ENCODE data around the gene KCP.

KCP gene

GRCh38 chr7:128888039-128888755 lies 22.3 kb downstream of the KCP start:
- no peak for DNase-seq (ENCODE audit: extremely low spot score)
- ChIA-PET CTCF (no interaction called here), POLR2A (no interaction called here)
- TF ChIP-seq CTCF (IDR thresholded peaks at IDR 0.05; ENCODE audit: control extremely low read depth, extremely low read depth, low read depth, missing control alignments): no peak

GRCh38 chr7:128887169-128888038 lies 23.1 kb downstream of the KCP start:
- CTCF ChIA-PET: interaction anchor here (0.9 to 1.1 kb wide), 2 partner anchors 16 to 45 kb away, joined by 3 to 4 read pairs; no protein-coding TSS in a partner anchor
- POLR2A ChIA-PET: no interaction called here
- no peak for DNase-seq (ENCODE audit: extremely low spot score)
- no peak for TF ChIP-seq CTCF (IDR thresholded peaks at IDR 0.05; ENCODE audit: control extremely low read depth, extremely low read depth, low read depth, missing control alignments)

- CTCF ChIA-PET: interaction anchor here (0.9 to 1.8 kb wide), 5 partner anchors 17 to 332 kb away, joined by 3 to 4 read pairs (median 3); no protein-coding TSS in a partner anchor
- no peak for TF ChIP-seq CTCF (IDR thresholded peaks at IDR 0.05; ENCODE audit: control extremely low read depth, extremely low read depth, low read depth, missing control alignments)
- POLR2A ChIA-PET: no interaction called here
- DNase-seq (ENCODE audit: extremely low spot score): no peak
Observed at GRCh38 chr7:128886391-128887168, 23.9 kb downstream of the KCP start.

- ChIA-PET POLR2A (no interaction called here), CTCF (interaction anchor here (1.0 to 3.7 kb wide), 7 partner anchors 11 to 333 kb away, joined by 3 to 16 read pairs (median 3); partner anchors contain the start of gene ATP6V1F)
- no peak for DNase-seq (ENCODE audit: extremely low spot score)
- TF ChIP-seq CTCF (IDR thresholded peaks at IDR 0.05; ENCODE audit: control extremely low read depth, extremely low read depth, low read depth, missing control alignments): no peak
Observed at GRCh38 chr7:128885370-128886187, 24.9 kb downstream of the KCP start.

- DNase-seq (ENCODE audit: extremely low spot score): no peak
- CTCF ChIA-PET: interaction anchor here (0.7 to 5.7 kb wide), 40 partner anchors 8 to 550 kb away, joined by 3 to 75 read pairs (median 6); partner anchors contain the start of genes ATP6V1F, CALU, GARIN1A and STRIP2
- POLR2A ChIA-PET: interaction anchor here (1.6 kb wide), 1 partner anchor 22 kb away, joined by 4 read pairs; the partner anchor contains the start of gene ATP6V1F
- no peak for TF ChIP-seq CTCF (IDR thresholded peaks at IDR 0.05; ENCODE audit: control extremely low read depth, extremely low read depth, low read depth, missing control alignments)
Observed at GRCh38 chr7:128884561-128885369, 25.7 kb downstream of the KCP start.

Data from GM10248 (cell line).